ENCODE results near the gene PSMD3. TPM values are rescaled to one million over a fixed set of nuclear protein-coding genes. Genes with fewer than 3 reads are reported as not detected.
A peak's percentile ranks its signal among the peaks of the same experiment; 100 is the strongest.

Gene PSMD3
- total RNA-seq, 3 donors from 2014 or later (not counting 1 experiment from before 2014, with no cell fraction given): 66.1 to 83.8 (median 78.9) TPM

- H3K4me1 Mint-ChIP-seq: peaks cover 14% of the 10 kb centered on the region in 2 donors
- intact Hi-C loops (cut with micrococcal nuclease): no loop called here
- TF ChIP-seq, protein P1, sequence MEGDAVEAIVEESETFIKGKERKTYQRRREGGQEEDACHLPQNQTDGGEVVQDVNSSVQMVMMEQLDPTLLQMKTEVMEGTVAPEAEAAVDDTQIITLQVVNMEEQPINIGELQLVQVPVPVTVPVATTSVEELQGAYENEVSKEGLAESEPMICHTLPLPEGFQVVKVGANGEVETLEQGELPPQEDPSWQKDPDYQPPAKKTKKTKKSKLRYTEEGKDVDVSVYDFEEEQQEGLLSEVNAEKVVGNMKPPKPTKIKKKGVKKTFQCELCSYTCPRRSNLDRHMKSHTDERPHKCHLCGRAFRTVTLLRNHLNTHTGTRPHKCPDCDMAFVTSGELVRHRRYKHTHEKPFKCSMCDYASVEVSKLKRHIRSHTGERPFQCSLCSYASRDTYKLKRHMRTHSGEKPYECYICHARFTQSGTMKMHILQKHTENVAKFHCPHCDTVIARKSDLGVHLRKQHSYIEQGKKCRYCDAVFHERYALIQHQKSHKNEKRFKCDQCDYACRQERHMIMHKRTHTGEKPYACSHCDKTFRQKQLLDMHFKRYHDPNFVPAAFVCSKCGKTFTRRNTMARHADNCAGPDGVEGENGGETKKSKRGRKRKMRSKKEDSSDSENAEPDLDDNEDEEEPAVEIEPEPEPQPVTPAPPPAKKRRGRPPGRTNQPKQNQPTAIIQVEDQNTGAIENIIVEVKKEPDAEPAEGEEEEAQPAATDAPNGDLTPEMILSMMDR (IDR thresholded peaks at IDR 0.05): no peak
- peaks cover 15 to 17% of the 10 kb centered on the region in 2 donors for H3K27me3 Mint-ChIP-seq (ENCODE audit: low read depth in 2 of 2)
- Histone ChIP-seq H3K27ac (ENCODE audit: low read length) (no peak overlapping the region), H3K4me1 (ENCODE audit: control insufficient read depth, insufficient read depth, low read length) (peaks cover 6% of the 10 kb centered on the region), H3K9me3 (ENCODE audit: control insufficient read depth, insufficient read depth, low read length) (no peaks in the 10 kb centered on the region), H3K36me3 (ENCODE audit: control insufficient read depth, insufficient read depth, low read length) (no peaks in the 10 kb centered on the region), H3K27me3 (ENCODE audit: control insufficient read depth, insufficient read depth, low read length) (no peaks in the 10 kb centered on the region), H3K4me3 (ENCODE audit: low read length) (no peak overlapping the region)
- DNase-seq: no peak
- no peak overlapping the region for H3K4me3 Mint-ChIP-seq
- H3K9me3 Mint-ChIP-seq: no peaks in the 10 kb centered on the region
- no peak for ATAC-seq
- no peaks in the 10 kb centered on the region for H3K36me3 Mint-ChIP-seq
- 88% methylated on average over 4 of the region's 4 CpGs for WGBS (ENCODE audit: insufficient coverage)
- H3K27ac Mint-ChIP-seq: no peak overlapping the region
These were observed 4.8 kb upstream of the PSMD3 start for GRCh38 chr17:39975801-39976200.

GRCh38 chr17:39979016-39979670, 1.5 kb upstream of the PSMD3 start:
- Mint-ChIP-seq H3K27ac (peak overlapping the region; percentile 99), H3K36me3 (no peaks in the 10 kb centered on the region), H3K27me3 (ENCODE audit: low read depth in 2 of 2) (peaks cover 0 to 2% of the 10 kb centered on the region in 2 donors), H3K9me3 (no peaks in the 10 kb centered on the region), H3K4me1 (peaks cover 23 to 25% of the 10 kb centered on the region in 2 donors), H3K4me3 (peak overlapping the region; percentile 98)
- DNase-seq: no peak
- 90% methylated on average over 4 of the region's 5 CpGs for WGBS (ENCODE audit: insufficient coverage)
- Histone ChIP-seq H3K36me3 (ENCODE audit: control insufficient read depth, insufficient read depth, low read length) (peaks cover under 1% of the 10 kb centered on the region), H3K27me3 (ENCODE audit: control insufficient read depth, insufficient read depth, low read length) (no peaks in the 10 kb centered on the region), H3K4me1 (ENCODE audit: control insufficient read depth, insufficient read depth, low read length) (peaks cover 18% of the 10 kb centered on the region), H3K27ac (ENCODE audit: low read length) (no peak overlapping the region), H3K9me3 (ENCODE audit: control insufficient read depth, insufficient read depth, low read length) (no peaks in the 10 kb centered on the region), H3K4me3 (ENCODE audit: low read length) (no peak overlapping the region)
- TF ChIP-seq, protein P1 (IDR thresholded peaks at IDR 0.05): no peak
- intact Hi-C loops (cut with micrococcal nuclease): no loop called here
- no peak for ATAC-seq

- peak overlapping the region; percentile 61 for H3K4me3 ChIP-seq (ENCODE audit: low read length)
- H3K4me1 ChIP-seq (ENCODE audit: control insufficient read depth, insufficient read depth, low read length): peaks cover 18% of the 10 kb centered on the region
- Mint-ChIP-seq H3K4me3 (peak overlapping the region; percentile 98), H3K27me3 (ENCODE audit: low read depth in 2 of 2) (no peaks in the 10 kb centered on the region), H3K36me3 (no peaks in the 10 kb centered on the region), H3K9me3 (no peaks in the 10 kb centered on the region), H3K4me1 (peaks cover 27 to 29% of the 10 kb centered on the region in 2 donors), H3K27ac (peak overlapping the region; percentile 99)
- TF ChIP-seq, protein P1 (IDR thresholded peaks at IDR 0.05): no peak
- H3K36me3 ChIP-seq (ENCODE audit: control insufficient read depth, insufficient read depth, low read length): peaks cover 9% of the 10 kb centered on the region
- no peaks in the 10 kb centered on the region for H3K9me3 ChIP-seq (ENCODE audit: control insufficient read depth, insufficient read depth, low read length)
- ATAC-seq (peak in 2 of 3 donors; percentile 1), DNase-seq (peak in 1 of 2 donors; percentile 64)
- intact Hi-C loops (cut with micrococcal nuclease): loop anchor here (1.0 to 2.0 kb wide), 5 partner anchors 21 to 357 kb away; partner anchors contain the start of genes IKZF3, LRRC3C and ORMDL3
- WGBS (ENCODE audit: insufficient coverage): 0% methylated on average over 10 of the region's 10 CpGs
- H3K27me3 ChIP-seq (ENCODE audit: control insufficient read depth, insufficient read depth, low read length): no peaks in the 10 kb centered on the region
- H3K27ac ChIP-seq (ENCODE audit: low read length): peak overlapping the region; percentile 87
These were observed 685 bp upstream of the PSMD3 start for GRCh38 chr17:39979893-39980350.
